Caki2 (cell line): ENCODE results near the gene RCSD1. TPM values are rescaled to one million over a fixed set of nuclear protein-coding genes. Genes with fewer than 3 reads are reported as not detected.

Source experiments
- DNase-seq: peaks from one replicate; pipeline ENCODE4 v3.0.0-alpha.2; 2015; ENCODE audit warnings: low read depth
- in situ Hi-C: cut with HindIII; loops from 2 replicates; pipeline ENCODE4 v1.10.0; 2016; ENCODE audit warnings: low sequenced_read_pairs, low pct_unique_long_range_greater_than_20kb, mixed read lengths
- total RNA-seq: library from RNA; depleted of rRNA; stranded (reverse); fragments of >200 nt; shearing (Covaris generic); gene quantifications from 2 replicates; pipeline ENCODE4 v1.2.3, GENCODE V29; 2014; ENCODE audit warnings: low replicate concordance

The RCSD1 gene
- total RNA-seq, 1 experiment from 2014 or later, result not detected

DNA sequence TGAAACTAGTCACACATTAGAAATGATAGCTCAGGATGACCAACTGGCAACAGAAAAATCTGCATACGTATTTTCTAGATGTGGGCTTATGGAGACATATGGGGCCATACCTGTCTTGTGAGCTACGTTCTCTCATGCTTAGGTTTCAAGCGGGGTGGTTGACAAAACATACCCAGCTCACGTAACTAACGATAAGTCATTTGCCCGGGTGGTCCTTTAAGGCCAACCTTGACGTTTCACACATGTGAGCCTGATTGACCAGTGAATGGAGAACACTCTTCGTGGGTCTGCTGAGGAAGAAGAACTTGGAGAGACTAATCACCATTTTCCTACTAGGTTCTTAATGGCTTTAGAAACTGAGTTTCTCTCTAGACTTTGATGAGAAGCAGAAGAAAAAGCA, 13.5 kb upstream of the RCSD1 start:
- in situ Hi-C loops, result no loop called here

DNA sequence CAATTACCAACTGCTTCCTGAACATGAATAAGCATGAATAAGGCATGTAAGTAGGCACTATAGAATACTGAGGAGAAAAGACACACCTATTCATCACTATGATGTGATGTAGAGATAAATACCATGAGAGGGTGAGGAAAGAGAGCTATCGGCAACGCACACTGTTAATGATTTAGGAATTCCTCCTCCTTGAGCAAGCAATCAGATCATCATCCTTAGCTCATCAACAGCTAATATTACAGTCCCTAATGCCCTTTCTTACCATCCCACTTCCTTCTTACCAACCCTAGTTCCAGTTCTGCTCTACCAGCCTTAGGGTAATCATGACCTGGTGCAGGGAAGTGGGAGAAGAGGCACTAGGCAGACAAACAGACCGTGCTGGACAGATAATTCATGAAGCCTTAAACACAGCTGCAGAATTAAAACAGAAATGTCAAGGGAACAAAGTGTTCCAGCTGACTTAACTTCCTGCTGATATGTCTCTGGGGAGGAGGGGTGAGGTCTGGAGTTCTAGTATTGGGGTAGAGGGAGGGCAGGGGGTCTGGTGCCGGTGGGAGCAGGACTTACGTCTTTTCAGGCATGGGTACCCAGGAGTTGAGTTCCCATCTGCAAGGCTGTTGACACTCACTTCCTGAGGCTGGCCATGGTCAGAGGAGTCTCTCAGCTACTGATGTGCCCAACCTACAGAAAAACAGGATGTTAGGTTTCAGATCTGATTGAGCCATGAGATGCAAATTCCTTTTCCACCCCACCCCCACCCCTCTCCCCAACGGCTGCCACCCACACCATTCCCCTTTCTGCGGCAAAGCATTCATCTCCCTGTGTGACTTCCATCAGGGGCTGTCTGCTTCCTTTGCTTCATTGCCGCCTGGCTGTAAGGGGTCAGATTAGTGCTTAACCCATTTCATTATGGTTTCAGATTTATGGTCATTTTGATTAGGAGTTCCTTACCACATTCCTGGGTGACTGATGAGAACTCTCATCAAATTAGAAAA, 12.6 kb upstream of the RCSD1 start:
- in situ Hi-C loops, result no loop called here

More for the DNA sequence above, 13.5 kb upstream of the RCSD1 start:
- DNase-seq, result no peak

DNA sequence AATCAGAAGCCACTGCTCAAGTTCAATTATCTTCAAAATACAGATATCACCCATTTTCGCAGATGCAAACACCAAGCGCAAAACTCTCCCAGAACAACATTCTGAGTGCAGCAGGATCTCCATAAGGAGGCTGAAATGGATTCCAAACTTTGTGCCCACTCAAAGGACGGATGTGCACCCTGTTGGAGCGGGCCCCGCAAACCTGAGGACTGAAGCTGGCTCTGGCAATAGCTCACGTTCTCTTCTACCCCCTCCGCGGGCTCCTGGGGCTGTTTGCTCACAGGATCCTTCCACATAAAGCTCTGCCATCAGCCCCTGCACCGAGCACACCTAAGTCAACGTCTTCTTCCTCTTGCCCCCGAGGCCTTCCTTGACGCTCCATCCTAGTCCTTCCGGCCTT, 11.7 kb upstream of the RCSD1 start:
- in situ Hi-C loops, result no loop called here

More for the DNA sequence above, 12.6 kb upstream of the RCSD1 start:
- DNase-seq, result no peak

DNA sequence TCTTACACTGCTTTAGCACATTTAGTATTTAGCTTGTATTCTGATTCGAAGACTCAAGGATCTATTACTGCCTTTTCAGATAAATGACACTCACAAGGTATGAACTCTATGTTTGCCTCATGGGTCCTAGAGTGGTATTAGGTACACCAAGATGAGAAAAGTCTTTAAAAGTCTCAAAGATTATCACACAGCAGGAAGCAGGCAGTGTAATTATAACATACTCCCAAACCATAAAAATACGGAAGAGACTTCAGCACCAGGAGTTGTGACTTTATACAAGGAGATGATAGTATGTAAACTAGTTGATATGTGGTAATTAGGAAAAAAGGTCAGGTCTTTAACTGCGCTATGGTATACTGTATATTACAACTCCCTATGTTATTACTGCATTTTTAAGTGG, 11.2 kb upstream of the RCSD1 start:
- in situ Hi-C loops, result no loop called here
- no peak for DNase-seq

More for the DNA sequence above, 11.7 kb upstream of the RCSD1 start:
- no peak for DNase-seq

DNA sequence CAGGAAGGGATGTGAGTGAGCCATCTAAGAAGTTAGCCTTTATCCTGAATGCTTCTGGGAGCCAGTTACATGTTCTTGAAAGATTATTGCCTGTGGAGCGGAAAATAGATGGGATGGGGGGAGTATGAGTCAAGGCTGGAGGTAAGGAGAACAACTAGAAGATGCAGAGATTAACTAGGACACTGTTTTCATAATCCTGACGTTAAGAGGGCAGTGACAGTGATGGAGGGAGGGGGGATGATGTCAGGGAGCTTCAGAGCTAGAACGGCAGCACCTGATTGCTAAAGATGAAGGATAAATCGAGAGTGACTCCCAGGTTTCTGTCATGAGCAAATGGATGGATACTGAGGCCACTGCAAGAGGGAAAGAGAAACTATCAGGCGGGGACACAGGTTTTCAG, 10.0 kb upstream of the RCSD1 start:
- in situ Hi-C loops, result no loop called here
- no peak for DNase-seq

DNA sequence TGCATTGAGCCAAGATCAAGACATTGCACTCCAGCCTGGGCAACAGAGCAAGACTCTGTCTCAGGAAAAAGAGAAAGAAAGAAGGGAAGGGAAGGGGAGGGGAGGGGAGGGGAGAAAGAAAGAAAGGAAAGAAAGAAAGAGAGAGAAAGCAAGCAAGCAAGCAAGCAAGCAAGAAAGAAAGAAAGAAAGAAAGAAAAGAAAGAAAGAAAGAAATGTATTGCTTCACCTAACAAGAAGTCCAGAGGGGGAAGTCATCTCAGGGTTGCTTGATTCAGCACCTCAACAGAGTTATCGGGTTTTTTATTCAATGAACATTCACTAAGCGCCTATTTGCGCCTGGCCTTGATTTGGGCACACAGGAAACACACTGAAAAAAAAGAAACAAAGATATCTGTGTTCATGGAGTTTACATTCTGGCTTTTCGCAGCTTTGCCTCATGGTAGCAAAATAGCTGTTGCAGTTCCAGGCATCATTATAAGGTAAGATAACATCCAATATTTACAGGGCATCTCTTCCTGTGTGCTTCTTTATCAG, 8.2 kb upstream of the RCSD1 start:
- DNase-seq, result no peak
- in situ Hi-C loops, result no loop called here

DNA sequence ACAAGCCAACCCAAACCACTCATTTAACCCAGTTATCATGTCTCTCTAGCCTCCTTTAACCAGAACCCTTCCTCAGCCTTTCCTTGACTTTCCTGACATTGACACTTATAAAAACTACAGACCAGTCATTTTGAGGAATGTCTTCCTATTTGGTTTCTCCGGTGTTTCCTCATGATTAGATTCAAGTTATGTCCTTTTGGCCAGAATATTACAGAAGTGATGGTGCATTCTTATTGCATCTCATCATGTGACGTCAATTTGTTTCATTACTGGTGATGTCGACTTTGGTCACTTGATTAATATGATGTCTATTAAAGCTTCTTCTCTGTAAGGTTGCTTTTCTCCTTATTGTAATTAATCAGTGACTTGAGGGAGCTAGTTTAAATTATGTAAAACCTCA, 6.1 kb upstream of the RCSD1 start:
- no peak for DNase-seq
- in situ Hi-C loops, result no loop called here

DNA sequence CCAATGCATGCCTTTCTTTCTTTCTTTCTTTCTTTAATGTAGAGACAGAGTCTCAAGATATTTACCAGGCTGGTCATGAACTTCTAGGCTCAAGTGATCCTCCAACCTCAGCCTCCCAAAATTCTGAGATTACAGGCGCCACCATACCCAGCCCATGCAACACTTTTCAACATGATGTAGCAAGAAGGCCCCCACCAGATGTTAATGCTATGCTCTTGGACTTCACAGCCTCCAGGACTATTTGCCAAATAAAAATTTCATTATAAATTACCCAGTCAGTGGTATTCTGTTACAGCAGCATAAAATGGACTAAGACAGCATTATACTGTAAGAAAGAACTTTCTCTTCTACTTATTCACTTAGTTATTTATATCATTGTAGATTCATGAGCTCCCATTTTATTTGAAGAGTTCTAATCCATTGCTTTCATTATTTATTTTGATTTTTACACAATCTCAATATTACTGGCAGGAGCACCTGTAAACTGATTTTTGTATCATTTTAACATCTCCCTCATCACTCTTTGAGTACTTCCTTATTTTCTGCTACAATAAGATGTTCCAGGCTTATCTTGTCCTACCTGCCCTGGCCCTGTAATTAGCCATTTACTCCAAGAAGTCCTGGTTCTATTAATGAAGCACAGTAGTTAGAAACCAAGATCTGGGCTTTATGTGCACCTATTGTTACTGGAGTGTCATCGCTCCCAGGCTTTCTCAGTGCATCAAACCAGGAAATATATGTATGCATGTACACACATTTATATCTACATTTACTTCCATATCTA, 4.8 kb upstream of the RCSD1 start:
- no peak for DNase-seq
- in situ Hi-C loops, result no loop called here

DNA sequence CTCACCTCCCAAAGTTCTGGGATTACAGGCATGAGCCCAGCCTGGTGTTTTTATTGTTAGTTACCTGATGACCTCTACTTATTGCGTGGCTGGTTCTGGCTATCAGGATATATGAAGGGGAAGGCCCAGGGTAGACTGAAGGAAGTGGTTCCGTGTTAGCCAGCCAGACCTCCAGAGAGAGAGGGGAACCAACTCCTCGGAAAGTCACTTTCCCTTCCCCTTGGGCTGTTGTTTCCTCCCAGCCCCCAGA, 2.5 kb upstream of the RCSD1 start:
- in situ Hi-C loops, result no loop called here
- DNase-seq, result no peak

DNA sequence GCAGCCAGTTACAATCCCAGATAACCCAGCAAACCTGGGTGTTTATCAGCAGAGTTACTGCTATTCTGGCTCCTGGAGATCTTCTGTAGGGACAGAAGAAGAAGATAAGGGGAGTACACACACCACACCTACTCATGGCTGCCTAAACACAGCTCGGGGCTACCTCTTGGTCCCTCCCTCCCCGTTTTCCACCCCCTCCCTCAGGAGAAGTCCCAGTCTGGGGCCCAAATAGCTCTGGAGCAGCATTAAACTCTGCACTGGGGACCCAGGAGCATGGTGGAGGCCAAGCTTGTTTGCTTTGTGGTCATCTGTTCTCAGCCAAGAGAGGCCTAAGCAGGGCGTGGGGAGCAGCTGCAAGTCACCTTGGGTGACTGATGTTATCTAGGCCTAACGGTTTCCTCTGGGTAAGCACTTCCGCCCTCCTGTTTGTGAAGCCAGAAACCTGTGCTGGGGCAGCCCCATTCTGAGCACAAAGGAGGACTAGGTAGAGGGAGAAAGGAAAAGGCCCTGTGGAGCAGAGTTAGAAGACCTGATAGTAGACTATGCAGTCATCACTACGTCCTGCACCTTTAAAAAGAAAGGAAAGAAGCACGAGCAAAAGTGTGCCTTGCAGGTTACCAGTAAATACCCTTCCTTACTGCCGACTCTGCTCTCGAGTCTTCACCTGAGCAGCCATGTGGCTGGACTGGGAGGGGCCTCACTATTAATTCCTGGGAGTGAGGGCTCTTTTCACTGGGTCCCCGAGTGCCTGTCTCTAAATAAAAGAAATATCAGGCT, 2.0 kb upstream of the RCSD1 start:
- in situ Hi-C loops, result no loop called here
- no peak for DNase-seq

DNA sequence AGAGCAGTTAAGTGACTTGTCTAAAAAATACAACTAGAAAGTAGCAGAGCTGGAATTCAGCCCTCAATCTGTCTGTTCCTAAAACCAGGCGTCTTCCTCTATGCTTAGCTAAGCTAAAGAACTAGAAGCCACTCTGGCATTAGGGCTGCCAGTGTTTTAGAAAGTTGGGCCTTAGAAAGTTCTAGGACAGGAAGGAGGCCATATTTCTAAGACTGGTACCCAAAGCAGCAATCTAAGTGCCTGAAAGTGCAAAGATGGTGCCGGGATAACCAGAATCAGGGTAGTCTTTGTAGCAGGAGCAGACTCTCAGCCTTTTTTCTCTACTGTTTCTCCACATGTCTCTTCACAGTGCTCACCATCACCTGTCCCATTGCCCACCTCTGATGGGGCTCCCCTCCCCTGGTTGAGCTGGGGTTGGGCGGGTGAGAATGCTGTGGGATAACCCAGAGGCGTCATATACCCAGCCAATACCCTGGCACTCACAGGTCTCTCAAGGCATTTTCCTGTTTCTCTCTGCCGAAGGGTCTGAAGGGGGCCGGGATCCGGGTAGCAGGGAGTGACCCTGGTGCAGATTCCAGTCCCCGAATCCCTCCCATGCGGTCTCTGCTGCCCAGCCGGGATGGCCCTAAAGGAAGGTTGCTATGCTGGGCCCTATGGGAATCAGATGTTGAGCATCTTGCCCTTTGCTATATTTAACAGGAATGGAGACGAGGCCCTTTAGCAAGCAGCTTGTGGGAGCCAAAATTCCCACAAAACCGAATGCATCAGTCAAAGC, 1.1 kb upstream of the RCSD1 start:
- DNase-seq, result no peak
- in situ Hi-C loops, result no loop called here

DNA sequence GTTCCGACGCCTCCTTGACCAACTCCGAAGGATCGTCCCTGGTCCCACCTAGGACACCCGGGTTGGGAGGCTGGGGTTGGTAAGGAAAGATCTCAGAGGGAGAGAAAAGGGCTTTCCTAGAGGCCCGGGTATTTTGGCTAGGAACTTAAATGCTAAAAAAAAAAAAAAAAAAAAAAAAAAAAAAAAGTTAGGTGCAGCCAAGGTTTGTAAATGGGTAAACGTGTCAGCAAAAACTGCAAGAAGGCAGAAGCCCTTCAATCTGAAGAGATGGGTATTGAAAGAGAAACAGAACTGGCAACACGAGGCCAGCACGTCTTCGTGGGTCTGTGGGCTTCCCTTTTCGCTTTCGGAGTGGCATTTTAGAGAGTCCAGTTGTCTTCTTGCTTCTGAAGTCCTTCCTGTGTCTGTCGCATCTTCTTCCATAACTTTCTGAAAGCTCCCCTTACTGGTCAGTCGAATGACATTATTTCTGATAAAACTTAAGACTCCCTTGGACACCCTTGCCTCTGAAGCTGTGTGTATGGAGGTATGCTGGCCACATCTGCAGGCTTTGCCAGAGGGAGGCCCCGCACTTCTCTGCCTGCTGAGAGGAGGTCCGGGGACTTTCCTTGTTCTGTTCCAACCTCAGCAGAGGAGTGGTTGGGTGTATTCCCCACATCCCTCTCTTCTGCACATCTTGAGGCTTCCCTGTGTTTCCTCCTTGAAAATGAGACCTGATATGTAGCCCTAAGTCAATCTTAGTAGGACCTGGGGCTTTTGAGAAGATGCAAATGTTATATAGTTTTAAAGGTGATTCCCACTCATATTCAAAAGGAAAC, 745 bp downstream of the RCSD1 start:
- DNase-seq, result no peak
- in situ Hi-C loops, result no loop called here

DNA sequence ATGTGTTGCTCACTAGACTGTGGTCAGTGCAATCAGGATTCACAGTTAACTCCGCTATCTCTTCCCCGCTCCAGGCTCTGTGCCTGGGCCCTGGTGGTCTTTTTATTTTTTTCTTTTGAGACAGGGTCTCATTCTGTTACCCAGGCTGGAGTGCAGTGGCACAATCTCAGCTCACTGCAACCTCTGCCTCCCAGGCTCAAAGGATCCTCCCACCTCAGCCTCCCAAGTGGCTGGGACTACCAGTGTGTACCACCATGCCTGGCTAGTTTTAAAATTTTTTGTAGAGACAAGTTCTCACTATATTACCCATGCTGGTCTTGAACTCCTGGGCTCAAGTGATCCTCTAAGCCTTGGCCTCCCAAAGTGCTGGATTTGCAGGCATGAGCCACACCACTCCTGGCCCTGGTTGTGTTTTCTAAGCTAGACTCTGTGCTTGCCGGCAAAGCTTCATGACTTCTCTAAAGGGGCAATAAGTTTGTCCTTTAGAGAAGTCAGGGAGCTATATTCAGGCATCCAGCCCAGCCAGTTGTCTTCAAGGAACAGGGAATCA, 1.4 kb downstream of the RCSD1 start:
- no peak for DNase-seq
- in situ Hi-C loops, result no loop called here

DNA sequence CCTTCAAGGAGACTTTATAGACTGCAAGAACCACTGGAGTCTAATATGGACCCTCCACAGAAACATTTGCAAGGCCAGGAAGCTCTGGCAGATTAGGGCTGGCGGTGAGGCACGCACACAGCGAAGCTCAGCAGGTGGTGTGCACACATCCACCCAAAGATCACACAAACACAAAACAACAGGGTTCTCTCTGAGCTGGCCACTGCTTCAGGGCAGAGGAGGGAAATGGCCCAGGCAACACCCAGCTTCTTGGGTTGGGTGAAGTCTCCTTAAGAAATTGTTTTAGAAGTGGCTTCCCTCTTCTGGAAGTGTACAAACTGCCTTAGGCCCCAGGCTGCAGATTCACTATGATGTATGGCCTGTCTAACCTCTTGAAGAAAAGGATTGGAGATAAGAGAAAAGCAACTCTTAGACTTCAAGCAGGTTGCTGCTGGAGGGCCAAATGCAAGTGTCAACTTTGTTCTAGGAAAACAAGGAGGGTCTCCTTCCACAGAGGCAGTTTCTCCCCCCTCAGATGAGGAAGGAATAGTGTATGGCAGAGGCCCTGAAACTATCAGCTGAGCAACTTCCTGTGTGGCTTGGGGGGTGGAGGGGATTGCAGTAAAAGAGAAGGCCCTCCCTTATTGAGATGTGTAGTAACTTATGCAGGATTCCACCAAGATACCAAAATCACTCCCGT, 2.0 kb downstream of the RCSD1 start:
- no peak for DNase-seq
- in situ Hi-C loops, result no loop called here

DNA sequence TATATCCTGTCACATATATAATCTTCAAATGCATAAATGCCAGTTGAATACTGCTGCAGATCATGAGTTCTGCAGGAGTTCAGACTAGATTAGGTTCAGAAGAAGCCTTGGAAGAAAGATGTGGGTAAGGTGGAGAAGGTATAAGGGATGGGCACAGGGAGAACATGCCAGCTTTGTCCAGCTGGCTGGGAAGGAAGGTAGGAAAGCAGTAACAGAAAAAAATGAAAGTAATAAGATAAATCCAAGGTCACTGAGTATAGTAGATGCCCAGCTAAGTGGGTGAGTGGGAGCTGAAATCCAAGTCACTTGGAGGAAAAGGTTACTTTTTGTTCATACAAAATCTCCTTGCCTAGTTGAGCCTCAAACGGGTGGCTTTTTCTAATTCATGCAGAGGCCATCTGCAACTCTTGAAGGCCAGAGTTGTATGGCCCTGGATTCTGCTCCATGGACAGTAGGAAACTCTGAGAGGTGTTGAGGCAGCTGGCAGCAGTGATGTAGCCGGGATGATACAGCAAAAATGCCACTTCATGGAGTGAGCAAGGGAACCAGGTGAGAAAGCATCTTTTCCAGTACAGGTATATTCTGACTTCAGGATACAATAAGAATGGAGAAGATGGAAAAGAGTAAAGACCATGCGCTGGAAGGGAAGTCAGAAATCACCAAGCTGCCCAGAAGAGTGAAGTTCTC, 3.4 kb downstream of the RCSD1 start:
- DNase-seq, result no peak
- in situ Hi-C loops, result no loop called here

DNA sequence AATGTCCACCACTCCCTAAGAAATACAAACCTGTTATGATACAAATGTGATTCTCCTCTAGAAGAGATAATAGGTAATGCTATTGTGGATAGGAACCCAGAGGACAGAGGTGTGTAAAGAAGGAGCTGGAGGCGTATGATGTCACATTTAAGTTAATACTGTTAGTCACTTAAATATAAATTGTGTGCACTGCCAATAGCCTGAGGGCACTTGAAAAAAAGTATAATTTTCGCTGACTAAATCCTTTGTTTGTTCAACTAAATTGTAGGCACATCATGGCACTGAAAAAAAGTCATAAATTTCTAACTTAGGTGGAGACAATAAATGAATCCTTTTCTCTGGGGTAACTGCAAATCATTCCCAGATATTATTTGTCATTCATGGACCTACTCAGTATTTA, 4.4 kb downstream of the RCSD1 start:
- in situ Hi-C loops, result no loop called here

More for the DNA sequence above, 4.4 kb downstream of the RCSD1 start:
- DNase-seq, result no peak
